NCI-H345 treated with DMSO at 0.1 percent for 48 hours (cell line): Measurements from ENCODE around the gene SLC25A30.

Experiments
- DNase-seq: peaks from one replicate; lab custom pipeline; 2025; ENCODE audit not compliant: unreplicated experiment; lab: John Stamatoyannopoulos, UW

The SLC25A30 gene, protein sequence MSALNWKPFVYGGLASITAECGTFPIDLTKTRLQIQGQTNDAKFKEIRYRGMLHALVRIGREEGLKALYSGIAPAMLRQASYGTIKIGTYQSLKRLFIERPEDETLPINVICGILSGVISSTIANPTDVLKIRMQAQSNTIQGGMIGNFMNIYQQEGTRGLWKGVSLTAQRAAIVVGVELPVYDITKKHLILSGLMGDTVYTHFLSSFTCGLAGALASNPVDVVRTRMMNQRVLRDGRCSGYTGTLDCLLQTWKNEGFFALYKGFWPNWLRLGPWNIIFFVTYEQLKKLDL

DNA sequence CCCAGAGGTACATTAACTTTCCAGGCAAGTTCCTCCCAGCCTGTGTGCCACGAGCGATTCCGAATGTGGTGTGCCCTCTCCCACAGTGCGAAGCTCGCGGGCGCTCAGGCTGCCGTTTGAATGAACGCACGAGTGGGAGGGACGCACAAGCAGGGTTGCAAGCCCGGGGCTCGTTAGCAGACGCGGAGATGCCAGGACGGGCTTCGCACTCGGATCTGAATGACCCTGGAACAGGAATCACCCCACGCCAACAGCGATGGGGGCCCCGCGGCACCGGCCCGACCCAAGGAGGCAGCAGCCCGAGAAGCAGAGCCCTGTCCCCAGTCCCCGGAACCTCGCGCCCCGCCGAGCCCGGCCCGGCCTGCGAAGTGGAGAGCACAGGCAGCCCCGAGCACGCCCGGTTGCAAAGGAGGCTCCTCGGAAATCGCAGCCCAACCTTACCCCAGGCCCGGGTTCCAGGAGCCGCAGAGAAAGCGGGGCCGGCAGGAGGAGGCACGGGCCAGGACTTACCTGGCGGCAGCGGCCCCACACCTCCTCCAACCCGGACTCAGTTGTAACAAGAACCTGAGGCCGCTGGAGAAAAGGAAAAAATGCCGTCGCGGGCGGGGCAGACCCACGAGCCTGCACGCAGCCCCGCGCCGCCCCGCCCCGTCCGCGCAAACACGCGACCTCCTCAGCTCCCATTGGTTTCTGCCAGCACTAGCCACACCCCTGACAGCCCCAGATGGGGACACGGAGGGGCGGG is at the start of gene SLC25A30:
Gene SLC25A30 (minus strand): TSS at position 584 of the 745 bp plus-strand sequence. CDS start 6,948 bp downstream, outside the sequence.
- DNase-seq, result peak; percentile 89

DNA sequence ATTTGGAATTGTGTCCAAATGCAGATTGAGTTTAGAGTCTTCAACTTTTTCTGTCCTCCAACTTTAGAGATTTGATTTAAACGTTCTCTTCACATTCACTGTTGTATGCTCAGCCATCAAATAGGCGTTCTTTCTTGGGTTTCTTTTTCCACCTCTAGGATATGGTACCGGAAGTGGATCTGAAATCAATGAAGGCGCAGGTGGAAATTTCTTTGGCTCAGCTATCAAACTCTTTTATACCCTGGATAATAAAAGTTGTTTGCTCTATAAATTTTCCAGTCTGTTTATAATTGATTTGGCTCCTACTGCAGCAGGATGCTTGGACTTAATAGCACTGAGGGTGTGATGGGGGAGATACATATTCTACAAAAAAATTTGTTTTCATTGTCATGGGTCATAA is 48.2 kb upstream of the SLC25A30 start:
- DNase-seq, result no peak

DNA sequence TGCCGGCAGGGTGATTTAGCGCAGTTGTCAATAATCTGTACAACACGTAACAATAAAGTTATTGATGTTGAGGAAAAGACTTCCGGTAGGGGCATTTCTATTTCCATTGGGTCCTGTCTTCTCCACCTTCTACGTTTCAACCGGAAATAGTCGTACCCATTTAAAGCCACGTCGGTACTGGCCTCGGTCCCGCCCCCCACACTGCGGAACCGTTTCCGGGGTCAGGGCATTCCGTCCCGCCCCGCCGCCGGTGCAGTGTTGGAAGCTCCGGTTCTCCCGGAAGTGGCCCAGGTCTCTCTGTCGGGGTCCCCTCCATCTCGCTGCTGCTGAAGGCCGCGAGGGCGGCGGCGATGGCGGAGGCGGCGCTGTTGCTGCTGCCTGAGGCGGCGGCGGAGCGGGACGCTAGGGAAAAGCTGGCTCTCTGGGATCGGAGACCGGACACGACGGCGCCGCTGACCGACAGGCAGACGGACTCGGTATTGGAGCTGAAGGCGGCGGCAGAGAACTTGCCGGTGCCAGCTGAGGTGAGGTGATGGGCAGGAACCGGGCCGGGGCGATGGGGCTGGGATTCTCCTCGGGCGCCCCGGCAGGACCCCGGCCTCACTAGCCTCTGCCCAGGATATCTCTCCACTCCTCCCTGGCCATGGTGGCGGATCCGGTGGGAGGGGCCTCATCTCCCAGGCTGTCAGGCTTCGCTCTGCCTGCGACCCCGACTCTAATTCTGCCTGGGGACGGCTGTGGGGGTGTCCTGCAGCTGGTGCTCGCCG is 46.7 kb upstream of the SLC25A30 start, which contains the start of gene COG3:
Gene COG3 (plus strand): TSS at position 253 of the 767 bp plus-strand sequence. CDS start 98 bp downstream, at position 351.
- peak; percentile 89 for DNase-seq

DNA sequence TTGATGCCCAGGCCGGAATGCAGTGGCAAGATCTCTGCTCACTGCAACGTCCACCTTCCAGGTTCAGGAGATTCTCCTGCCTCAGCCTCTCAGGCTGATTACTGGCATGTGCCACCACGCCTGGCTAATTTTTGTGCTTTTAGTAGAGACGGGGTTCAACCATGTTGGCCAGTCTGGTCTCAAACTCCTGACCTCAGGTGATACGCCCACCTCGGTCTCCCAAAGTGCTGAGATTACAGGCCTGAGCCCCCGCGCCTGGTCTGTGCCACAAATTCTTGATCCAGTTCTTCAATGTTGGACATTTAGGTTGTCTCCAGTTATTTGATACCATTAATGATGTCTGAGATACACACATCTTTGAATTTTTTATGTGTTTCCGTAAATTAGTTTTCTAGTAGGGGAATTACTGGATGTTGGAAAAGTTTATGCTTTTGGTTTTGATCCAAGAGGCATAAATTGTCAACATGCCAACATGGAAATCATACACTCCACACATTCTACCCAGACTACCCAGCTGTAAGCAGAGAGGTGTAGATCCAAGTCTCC is 46.0 kb upstream of the SLC25A30 start:
- DNase-seq, result no peak

DNA sequence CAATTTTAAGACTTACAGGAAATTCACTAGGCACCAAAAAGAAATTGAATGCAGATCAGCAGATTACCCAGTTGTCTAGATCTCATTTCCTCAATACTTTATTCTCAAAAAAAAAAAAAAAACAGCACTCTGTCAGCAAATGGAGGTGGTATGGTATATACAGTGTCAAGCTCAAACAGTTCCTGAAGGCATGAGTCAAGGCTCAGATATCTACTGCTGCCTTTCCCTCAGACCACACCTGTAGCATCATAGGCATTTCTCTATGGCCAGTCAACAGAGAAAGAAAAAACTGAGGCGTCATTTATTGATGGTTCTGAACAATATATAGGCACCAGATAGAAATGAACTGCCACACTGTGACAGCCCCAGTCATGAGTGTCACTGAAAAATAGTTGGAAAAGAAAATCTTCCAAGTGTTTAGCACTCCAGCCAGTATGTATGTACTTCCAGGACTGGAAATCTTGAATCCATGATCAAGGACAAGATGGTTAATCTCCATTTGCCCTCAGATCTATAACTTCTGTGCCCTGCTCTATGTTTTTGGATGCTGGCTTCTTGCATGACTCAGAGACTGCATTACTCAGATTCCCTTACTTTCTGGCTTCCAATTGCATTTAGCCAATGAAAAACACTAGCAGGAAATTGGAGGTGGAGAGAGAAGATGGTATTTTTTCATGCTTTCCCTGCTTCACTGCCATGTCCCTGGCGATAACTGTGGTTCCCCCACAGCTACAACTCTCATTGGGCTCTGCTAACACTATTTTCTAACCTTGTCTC is 38.2 kb upstream of the SLC25A30 start:
- no peak for DNase-seq

DNA sequence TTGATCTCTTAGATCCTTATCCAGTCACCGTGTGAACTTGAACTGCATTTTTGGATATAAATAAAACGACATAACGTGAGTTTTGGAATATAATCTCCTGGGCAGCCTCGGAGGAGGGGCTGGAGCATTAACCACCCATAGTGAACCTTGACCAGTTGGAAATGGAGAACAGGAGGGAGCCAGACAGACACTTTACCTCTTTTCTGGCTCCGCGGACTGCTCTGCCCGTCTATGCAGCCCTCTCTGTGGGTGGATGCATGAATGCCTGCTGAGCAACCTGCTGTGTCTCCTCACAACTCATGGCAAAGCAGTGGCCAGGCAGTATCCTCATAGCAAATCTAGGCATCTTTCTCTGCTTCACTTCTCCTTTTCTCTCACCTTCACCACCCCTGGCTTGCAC is 36.0 kb upstream of the SLC25A30 start:
- no peak for DNase-seq

DNA sequence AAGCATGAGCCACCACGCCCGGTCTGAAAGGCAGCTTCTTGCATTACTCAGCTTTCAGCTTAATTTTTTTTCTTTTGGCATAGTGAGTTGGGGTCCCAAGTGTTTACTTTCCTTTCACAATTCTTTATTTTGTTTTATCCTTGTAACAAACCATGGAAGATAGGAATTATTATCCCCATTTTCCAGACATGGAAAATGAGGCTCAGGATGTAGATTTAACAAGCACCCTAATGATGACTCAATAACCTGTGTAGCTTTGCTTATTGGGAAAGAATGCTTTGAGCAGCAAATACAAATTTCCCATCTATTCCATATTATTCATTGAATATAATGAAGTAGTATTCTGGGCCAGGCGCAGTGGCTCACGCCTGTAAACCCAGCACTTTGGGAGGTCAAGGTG is 33.1 kb upstream of the SLC25A30 start:
- no peak for DNase-seq

DNA sequence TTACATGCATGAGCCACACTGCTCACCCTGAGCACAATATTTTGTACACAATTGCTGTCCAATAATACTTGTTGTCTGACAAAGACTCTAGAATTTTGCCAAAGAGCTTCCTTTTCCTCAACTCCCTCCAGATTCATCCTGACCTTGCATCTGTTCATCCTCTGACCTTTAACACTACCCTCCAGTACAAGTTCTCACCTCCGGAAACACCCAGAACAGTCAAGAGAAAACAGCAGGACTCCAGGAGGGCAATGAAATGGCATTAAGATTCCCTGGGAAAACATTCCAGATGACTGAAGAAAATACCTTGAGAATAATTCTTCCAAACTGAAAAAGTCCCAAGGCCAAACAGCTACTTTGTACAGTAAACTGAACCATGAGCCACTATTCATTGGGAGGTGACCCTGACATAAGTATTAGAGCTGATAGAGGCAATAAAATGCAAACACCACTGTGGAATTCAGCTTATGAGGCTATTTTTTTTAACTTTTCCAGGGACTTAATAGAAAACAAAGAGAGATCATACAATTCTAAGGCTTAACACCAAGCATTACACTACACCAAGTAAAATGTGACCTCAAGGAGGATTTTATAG is 30.9 kb upstream of the SLC25A30 start:
- DNase-seq, result no peak

DNA sequence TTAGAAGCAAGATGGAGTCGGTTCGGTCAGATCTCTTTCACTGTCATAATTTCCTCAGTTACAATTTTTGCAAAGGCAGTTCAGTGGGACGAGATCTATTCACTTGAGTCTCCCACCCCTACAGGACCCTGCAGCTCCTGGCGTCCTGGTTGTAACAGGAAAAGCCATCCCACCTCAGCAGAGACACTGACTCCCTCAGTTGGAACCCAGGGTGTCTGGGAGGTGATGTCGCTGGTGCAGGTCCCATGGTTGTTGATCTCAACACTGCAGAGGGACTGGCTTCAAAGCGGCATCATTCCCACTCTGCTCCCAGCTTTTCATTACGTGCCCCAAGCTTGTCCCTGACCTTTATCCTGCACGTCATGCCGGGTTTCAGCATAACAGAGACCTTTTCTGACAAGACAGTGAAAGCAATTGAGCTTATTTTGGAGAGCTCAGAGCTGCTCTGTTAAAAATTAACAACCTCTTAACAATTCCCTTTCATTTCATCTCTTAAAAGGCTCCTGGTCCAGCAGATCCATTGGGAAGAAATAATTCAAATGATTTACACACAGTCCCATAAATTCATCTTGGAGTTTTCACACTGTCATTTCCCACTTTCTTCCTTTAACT is 29.0 kb upstream of the SLC25A30 start:
- DNase-seq, result no peak

DNA sequence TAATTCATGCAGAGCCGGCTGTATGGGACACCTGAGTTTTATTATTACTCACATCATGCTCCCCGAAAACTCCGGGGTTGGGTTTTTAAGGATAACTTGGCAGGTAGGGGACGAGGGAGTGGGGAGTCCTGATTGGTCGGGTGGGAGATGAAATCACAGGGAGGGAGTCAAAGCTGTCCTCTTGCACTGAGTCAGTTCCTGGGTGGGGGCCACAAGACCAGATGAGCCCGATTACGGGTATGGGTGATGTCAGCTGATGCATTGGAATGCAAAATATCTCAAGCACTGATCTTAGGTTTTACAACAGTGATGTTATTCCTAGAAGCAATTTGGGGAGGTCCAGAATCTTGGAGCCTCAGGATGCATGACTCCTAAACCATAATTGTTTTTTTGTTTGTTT is 28.0 kb upstream of the SLC25A30 start:
- DNase-seq, result no peak

DNA sequence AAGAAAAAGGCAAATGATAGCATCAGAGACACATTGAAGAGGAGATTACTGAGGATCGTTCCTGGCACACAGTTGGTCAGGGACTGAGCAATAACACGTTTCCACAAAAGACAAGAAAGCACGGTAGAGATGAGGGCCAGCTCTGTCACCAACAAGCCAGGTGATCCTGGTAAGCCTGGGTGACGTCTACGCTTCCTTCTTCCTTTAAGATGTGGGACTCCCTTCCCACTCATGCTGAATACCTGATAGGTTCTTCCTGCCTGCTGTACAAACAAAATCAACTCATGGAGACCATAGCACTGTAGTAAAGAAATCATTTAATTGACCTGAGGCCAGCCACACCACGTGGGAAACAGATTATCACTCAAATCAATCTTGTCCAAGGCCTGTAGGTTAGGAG is 26.9 kb upstream of the SLC25A30 start:
- DNase-seq, result no peak

DNA sequence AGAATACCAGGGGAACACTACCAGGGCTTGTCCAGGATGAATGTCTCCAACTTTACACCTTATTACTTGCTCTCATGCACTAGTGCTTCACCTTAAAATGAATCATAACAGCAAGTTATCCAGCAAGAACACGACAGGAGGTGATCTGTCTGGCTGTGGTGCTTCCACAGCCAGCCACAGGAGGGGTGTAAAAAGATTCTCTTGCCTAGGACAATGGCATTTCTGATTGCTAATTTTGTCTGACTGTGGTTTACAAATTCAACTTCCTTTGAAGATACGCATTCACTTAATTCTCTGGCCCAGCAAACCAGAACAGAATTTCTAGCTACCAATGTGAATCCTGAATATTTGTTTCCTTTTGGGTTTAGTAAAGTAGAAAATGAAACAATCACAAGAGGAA is 23.5 kb upstream of the SLC25A30 start:
- DNase-seq, result no peak

DNA sequence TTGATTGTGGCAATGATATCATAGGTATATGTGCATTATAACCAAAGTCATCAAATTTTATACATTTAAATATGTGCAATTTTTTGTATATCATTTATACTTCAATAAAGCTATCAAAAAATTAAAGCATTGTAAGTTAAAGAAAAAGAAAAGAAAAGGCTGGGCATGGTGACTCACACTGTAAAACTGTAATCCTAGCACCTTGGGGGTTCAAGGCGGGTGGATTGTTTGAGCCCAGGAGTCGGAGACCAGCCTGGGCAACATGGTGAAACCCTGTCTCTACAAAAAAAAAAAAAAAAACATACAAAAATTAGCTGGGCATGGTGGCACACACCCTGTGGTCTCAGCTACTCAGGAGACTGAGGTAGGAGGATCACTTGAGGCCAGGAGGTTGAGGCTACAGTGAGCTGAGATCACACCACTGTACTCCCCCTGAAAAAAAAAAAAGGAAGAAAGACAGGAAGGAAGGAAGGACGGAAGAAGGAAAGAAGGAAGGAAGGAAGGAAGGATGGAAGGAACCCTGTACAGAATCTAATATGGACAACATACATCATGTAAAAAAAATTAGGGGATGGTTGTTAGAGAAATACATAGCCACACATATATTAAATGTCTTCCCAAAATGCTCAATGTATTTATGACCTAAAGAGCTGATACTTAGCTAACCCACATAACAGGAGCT is 21.7 kb upstream of the SLC25A30 start:
- DNase-seq, result no peak

DNA sequence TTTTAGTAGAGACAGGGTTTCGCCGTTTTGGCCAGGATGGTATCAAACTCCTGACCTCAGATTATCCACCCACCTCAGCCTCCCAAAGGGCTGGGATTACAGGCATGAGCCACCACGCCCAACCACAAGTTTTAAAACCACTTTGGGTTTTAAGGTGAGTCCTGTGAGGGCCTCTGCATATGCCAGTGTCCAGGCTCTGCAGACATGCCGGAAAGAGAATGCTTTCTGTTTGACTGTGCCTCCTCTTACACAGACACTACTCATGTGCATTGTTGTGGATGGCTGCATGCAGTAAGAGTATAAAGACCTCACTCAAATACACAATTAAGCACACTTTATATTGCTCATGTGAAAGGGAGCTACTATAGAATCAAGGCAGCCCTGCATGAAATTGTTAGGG is 20.8 kb upstream of the SLC25A30 start:
- no peak for DNase-seq

DNA sequence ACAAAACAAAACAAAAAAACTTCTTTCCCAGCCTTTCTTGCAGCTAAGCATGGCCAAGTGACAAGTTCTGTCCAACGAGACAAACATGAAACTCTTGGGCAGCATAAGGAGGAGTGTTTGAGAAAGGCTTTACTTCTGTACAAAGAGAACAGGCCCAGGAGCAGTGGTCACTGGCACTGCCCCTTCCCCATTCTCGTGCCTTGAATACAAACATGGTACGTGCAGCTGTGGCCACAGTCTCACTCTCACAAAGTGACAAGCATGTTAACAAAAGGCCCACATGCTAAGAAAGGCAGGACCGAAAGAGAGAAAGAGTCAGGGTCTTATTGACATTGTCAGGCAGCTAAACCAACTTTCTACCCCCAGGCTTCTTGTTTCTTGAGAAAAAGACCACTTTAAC is 19.8 kb upstream of the SLC25A30 start:
- no peak for DNase-seq

DNA sequence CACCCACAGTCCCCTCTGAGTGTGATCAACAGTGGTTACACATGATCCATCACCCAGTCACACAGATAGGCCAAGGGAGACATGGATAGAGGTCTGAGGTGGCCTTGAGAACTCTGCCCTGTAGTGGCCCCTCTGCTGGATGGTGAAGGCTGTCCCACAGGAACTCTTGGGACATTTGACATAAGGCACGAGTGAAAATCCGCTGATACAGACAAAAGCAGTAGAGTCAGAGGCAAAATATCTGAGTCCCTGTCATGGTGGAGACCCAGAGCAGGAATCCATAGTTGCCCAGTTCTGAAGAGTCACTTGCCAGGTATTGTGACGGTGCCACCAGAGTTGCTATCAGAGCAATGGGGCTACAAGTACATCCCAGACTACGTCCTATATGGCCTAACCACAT is 18.8 kb upstream of the SLC25A30 start:
- no peak for DNase-seq

DNA sequence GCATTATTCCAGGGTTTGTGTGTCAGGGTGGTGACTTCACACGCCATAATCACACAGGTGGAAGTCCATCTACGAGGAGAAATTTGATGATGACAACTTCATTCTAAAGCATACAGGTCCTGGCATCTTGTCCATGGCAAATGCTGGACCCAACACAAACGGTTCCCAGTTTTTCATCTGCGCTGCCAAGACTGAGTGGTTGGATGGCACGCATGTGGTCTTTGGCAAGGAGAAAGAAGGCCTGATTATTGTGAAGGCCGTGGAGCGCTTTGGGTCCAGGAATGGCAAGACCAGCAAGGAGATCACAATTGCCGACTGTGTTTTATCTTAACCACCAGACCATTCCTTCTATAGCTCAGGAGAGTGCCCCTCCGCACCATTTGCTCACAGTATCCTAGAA is 18.2 kb upstream of the SLC25A30 start:
- no peak for DNase-seq

DNA sequence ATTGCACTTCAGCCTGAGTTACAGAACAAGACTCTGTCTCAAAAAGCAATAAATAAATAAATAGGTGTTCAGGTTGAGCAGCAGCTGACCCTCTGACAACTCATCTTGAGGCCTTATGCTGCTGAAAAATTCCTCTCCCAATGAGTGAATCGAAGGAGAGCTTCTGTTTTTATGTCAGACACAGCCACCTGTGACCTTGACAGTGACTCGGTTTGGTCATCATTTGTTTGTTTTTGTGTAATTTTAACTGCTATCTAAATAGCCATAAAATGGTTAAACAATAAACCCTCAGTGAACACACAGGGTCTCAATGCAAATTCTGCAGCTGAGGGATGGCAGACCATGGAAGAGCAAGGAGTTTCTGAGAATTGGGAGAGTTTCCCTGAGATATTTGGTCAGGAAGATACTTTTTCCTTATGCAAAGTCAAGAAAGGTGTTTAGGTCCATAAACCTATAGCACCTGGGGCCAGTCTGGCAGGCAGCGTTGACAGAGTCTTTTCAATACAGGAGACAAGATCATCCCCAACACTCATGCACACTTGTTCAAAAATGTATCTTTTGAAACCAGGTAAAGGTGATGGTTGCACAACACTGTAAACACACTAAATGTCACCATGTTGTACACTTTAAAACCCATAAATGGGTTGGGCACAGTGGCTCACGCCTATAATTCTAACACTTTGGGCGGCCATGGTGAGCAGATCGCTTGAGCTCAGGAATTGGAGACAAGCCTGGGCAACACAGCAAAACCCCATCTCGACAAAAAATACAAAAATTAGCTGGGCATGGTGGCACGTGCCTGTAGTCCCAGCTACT is 16.6 kb upstream of the SLC25A30 start:
- no peak for DNase-seq
